HG03378 (cell line): Measurements from ENCODE around the gene CHI3L1.

Experiments used
- ATAC-seq: cut with Tn5 transposase; IDR thresholded peaks from one replicate; pipeline ENCODE4 v1.9.1; 2021; ENCODE audit warnings: mild to moderate bottlenecking, moderate library complexity; ENCODE audit not compliant: unreplicated experiment

CHI3L1 gene

GRCh38 chr1:203207751-203208150, 21.2 kb upstream of the CHI3L1 start:
- ATAC-seq, result no peak

GRCh38 chr1:203206129-203206687, 19.7 kb upstream of the CHI3L1 start:
- ATAC-seq, result no peak

- no peak for ATAC-seq
Measured at GRCh38 chr1:203204756-203205155, 18.3 kb upstream of the CHI3L1 start.

- no peak for ATAC-seq
Measured at GRCh38 chr1:203202431-203203245, 16.1 kb upstream of the CHI3L1 start.

GRCh38 chr1:203201516-203202205, 15.2 kb upstream of the CHI3L1 start:
- no peak for ATAC-seq

- no peak for ATAC-seq
Measured at GRCh38 chr1:203200916-203201315, 14.4 kb upstream of the CHI3L1 start.

- no peak for ATAC-seq
Measured at GRCh38 chr1:203199816-203200571, 13.5 kb upstream of the CHI3L1 start.

GRCh38 chr1:203199481-203199815, 12.9 kb upstream of the CHI3L1 start:
- no peak for ATAC-seq

- no peak for ATAC-seq
Measured at GRCh38 chr1:203199002-203199401, 12.5 kb upstream of the CHI3L1 start.

- no peak for ATAC-seq
Measured at GRCh38 chr1:203197625-203198024, 11.1 kb upstream of the CHI3L1 start.

- ATAC-seq, result no peak
Measured at GRCh38 chr1:203196371-203196770, 9.9 kb upstream of the CHI3L1 start.

- no peak for ATAC-seq
Measured at GRCh38 chr1:203190949-203191348, 4.4 kb upstream of the CHI3L1 start.

- no peak for ATAC-seq
Measured at GRCh38 chr1:203189951-203190352, 3.4 kb upstream of the CHI3L1 start.

GRCh38 chr1:203188686-203189232, 2.3 kb upstream of the CHI3L1 start:
- ATAC-seq, result no peak

GRCh38 chr1:203187689-203188264, 1.3 kb upstream of the CHI3L1 start:
- ATAC-seq, result no peak

- ATAC-seq, result no peak
Measured at GRCh38 chr1:203187304-203187685, 791 bp upstream of the CHI3L1 start.

GRCh38 chr1:203186091-203186445, 436 bp downstream of the CHI3L1 start:
- no peak for ATAC-seq

GRCh38 chr1:203185585-203185984, 919 bp downstream of the CHI3L1 start:
- no peak for ATAC-seq

- ATAC-seq, result no peak
Measured at GRCh38 chr1:203185061-203185461, 1.4 kb downstream of the CHI3L1 start.

- no peak for ATAC-seq
Measured at GRCh38 chr1:203184467-203184866, 2.0 kb downstream of the CHI3L1 start.

GRCh38 chr1:203183828-203184227, 2.7 kb downstream of the CHI3L1 start:
- no peak for ATAC-seq
